ENCODE results near the gene TEX54.
A peak's percentile ranks its signal among the peaks of the same experiment; 100 is the strongest.
"Not testable (repeated sequence)": the region's sequence is repeated elsewhere in the genome, so short reads cannot be mapped to it uniquely, and the experiment has no call there.

TEX54 gene

GRCh38 chr11:62839050-62839945, 6.7 kb upstream of the TEX54 start, which contains the start of gene WDR74:
TSS of gene WDR74 (minus strand) at chr11:62839590. CDS start at chr11:62839570, 20 bp downstream.
- DNase-seq (ENCODE audit: low read depth, low spot score), result peak; percentile 86
- Histone ChIP-seq H3K36me3 (ENCODE audit: insufficient read depth, insufficient read length, low read length) (peaks cover 43% of the 10 kb centered on the region), H3K4me3 (ENCODE audit: insufficient read length, low read depth) (peak within 1 kb of the TSS; percentile 98), H3K9me3 (ENCODE audit: insufficient read depth, low read length) (no peaks in the 10 kb centered on the region), H3K4me1 (ENCODE audit: insufficient read depth, insufficient read length) (peaks cover 7% of the 10 kb centered on the region), H3K9ac (ENCODE audit: insufficient read length, low read depth) (peak within 1 kb of the TSS; percentile 99), H3K27me3 (ENCODE audit: insufficient read depth, insufficient read length) (no peaks in the 10 kb centered on the region)
- TF ChIP-seq SUZ12 (IDR thresholded peaks at IDR 0.05; ENCODE audit: extremely low read depth, insufficient read depth, insufficient read length) (no peak), YY1 (IDR thresholded peaks at IDR 0.05; ENCODE audit: insufficient read depth, insufficient read length) (peak; percentile 93), ZNF274 (IDR thresholded peaks at IDR 0.05; ENCODE audit: low read depth, low read length) (no peak)

DNA sequence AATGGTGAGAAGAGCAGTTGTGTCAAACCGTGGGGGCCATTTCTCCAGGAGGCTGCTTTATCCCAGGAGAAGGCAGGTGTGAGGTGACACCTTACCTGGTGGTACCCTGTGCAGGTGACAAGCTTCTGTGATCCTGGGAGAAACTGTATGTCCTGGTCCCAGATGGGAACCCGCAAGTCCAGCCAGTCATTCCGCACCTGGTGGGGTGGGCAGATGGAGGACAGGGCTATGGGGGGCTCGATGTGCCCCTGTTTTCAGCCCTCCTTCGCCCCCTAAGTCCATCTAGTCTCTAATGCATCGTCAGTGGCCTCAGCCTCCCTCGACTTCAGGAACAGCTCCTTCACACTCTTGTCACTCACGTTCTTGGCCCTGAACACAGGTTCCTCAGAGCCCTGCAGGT, 2.7 kb upstream of the TEX54 start:
- H3K36me3 ChIP-seq (ENCODE audit: insufficient read depth, insufficient read length, low read length), result peaks cover 64% of the 10 kb centered on the region
- no peak overlapping the region for H3K9ac ChIP-seq (ENCODE audit: insufficient read length, low read depth)
- H3K4me1 ChIP-seq (ENCODE audit: insufficient read depth, insufficient read length), result peaks cover 7% of the 10 kb centered on the region
- no peaks in the 10 kb centered on the region for H3K9me3 ChIP-seq (ENCODE audit: insufficient read depth, low read length)
- no peak for TF ChIP-seq YY1 (IDR thresholded peaks at IDR 0.05; ENCODE audit: insufficient read depth, insufficient read length)
- TF ChIP-seq ZNF274 (IDR thresholded peaks at IDR 0.05; ENCODE audit: low read depth, low read length), result no peak
- TF ChIP-seq SUZ12 (IDR thresholded peaks at IDR 0.05; ENCODE audit: extremely low read depth, insufficient read depth, insufficient read length), result no peak
- no peak for DNase-seq (ENCODE audit: low read depth, low spot score)
- H3K27me3 ChIP-seq (ENCODE audit: insufficient read depth, insufficient read length), result no peaks in the 10 kb centered on the region
- no peak overlapping the region for H3K4me3 ChIP-seq (ENCODE audit: insufficient read length, low read depth)

DNA sequence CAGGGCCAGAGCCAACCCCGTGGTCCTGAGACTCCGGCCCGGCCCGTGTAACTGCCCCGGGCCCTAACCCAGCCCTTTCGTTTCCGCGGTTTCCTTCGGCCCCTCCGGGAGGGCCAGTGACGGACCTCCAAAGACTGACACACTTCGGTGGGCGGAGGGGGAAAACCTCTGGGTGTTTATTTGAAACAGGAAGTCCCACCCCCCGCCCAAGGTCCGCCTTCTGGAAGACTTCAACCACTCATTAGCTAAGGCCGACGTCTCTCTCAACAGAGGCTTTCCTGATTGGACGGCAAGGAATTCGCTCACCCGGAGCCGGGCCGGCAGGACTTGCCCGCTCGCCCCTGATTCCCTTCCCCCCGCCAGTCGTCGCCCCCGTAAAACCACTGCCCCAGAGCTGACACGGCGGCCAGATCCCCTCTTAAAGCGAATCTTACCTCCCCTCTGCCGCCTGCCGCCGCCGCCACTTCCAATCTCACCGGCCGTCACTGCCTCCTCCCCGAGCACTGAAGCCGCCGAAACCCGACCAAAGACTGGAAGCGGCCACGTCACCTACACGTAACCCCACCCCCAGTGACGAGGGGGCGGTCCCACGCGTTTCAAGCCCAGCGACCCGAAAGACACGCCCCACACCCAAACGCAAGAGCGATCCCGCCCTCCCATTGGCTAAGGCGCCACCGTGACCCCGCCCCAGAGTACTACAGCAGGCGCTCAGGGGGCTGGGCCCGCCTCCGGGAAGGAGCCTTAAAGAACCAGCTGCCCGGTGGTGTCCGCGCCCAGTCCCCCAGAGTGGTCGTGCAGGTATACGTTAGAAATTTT, 913 bp downstream of the TEX54 start, which contains the start of gene STX5:
STX5 (minus strand) TSS at position 532 of the 816 bp plus-strand sequence. CDS start 808 bp downstream, outside the sequence.
- peaks cover 68% of the 10 kb centered on the region for H3K36me3 ChIP-seq (ENCODE audit: insufficient read depth, insufficient read length, low read length)
- peak; percentile 99 for DNase-seq (ENCODE audit: low read depth, low spot score)
- no peaks in the 10 kb centered on the region for H3K27me3 ChIP-seq (ENCODE audit: insufficient read depth, insufficient read length)
- H3K9ac ChIP-seq (ENCODE audit: insufficient read length, low read depth), result peak within 1 kb of the TSS; percentile 96
- TF ChIP-seq ZNF274 (IDR thresholded peaks at IDR 0.05; ENCODE audit: low read depth, low read length) (no peak), YY1 (IDR thresholded peaks at IDR 0.05; ENCODE audit: insufficient read depth, insufficient read length) (no peak), SUZ12 (IDR thresholded peaks at IDR 0.05; ENCODE audit: extremely low read depth, insufficient read depth, insufficient read length) (no peak)
- H3K4me3 ChIP-seq (ENCODE audit: insufficient read length, low read depth), result peak within 1 kb of the TSS; percentile 93
- H3K4me1 ChIP-seq (ENCODE audit: insufficient read depth, insufficient read length), result peaks cover 7% of the 10 kb centered on the region
- H3K9me3 ChIP-seq (ENCODE audit: insufficient read depth, low read length), result no peaks in the 10 kb centered on the region

- Histone ChIP-seq H3K9me3 (ENCODE audit: insufficient read depth, low read length) (no peaks in the 10 kb centered on the region), H3K4me3 (ENCODE audit: insufficient read length, low read depth) (peak overlapping the region; percentile 93), H3K36me3 (ENCODE audit: insufficient read depth, insufficient read length, low read length) (peaks cover 63% of the 10 kb centered on the region), H3K9ac (ENCODE audit: insufficient read length, low read depth) (peak overlapping the region; percentile 92), H3K4me1 (ENCODE audit: insufficient read depth, insufficient read length) (peaks cover 7% of the 10 kb centered on the region), H3K27me3 (ENCODE audit: insufficient read depth, insufficient read length) (no peaks in the 10 kb centered on the region)
- no peak for TF ChIP-seq YY1 (IDR thresholded peaks at IDR 0.05; ENCODE audit: insufficient read depth, insufficient read length)
- no peak for TF ChIP-seq SUZ12 (IDR thresholded peaks at IDR 0.05; ENCODE audit: extremely low read depth, insufficient read depth, insufficient read length)
- no peak for TF ChIP-seq ZNF274 (IDR thresholded peaks at IDR 0.05; ENCODE audit: low read depth, low read length)
- no peak for DNase-seq (ENCODE audit: low read depth, low spot score)
Observed at GRCh38 chr11:62830904-62831519, 1.6 kb downstream of the TEX54 start.

- not testable (repeated sequence) for H3K27me3 ChIP-seq (ENCODE audit: insufficient read depth, insufficient read length); H3K4me1 ChIP-seq (ENCODE audit: insufficient read depth, insufficient read length); H3K9ac ChIP-seq (ENCODE audit: insufficient read length, low read depth); H3K9me3 ChIP-seq (ENCODE audit: insufficient read depth, low read length); DNase-seq (ENCODE audit: low read depth, low spot score); H3K4me3 ChIP-seq (ENCODE audit: insufficient read length, low read depth)
- peaks cover 62% of the 10 kb centered on the region for H3K36me3 ChIP-seq (ENCODE audit: insufficient read depth, insufficient read length, low read length)
Observed at GRCh38 chr11:62828130-62828529, 4.5 kb downstream of the TEX54 start.

DNA sequence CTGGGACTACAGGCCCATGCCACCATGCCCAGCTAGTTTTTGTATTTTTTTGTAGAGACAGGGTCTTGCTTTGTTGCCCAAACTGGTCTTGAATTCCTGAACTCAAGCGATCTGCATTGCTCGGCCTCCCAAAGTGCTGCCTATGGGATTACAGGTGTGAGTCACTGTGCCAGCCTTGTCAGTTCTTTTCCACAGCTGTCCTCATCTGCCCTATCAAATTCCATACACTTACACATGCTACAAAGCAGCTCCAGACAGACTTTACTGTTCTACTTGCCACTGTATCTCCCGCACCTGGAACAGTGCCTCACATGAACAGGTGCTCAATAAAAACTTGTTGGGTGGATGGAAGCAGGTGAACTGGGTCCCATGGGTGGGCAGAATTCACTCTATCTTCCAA, 9.0 kb downstream of the TEX54 start:
- Histone ChIP-seq H3K4me3 (ENCODE audit: insufficient read length, low read depth) (no peak overlapping the region), H3K9ac (ENCODE audit: insufficient read length, low read depth) (no peak overlapping the region), H3K4me1 (ENCODE audit: insufficient read depth, insufficient read length) (no peaks in the 10 kb centered on the region), H3K9me3 (ENCODE audit: insufficient read depth, low read length) (no peaks in the 10 kb centered on the region), H3K27me3 (ENCODE audit: insufficient read depth, insufficient read length) (no peaks in the 10 kb centered on the region), H3K36me3 (ENCODE audit: insufficient read depth, insufficient read length, low read length) (peaks cover 80% of the 10 kb centered on the region)
- TF ChIP-seq YY1 (IDR thresholded peaks at IDR 0.05; ENCODE audit: insufficient read depth, insufficient read length) (no peak), SUZ12 (IDR thresholded peaks at IDR 0.05; ENCODE audit: extremely low read depth, insufficient read depth, insufficient read length) (no peak), ZNF274 (IDR thresholded peaks at IDR 0.05; ENCODE audit: low read depth, low read length) (no peak)
- no peak for DNase-seq (ENCODE audit: low read depth, low spot score)
